Stomach (tissue), 9 donors: ENCODE data around the gene MCTP1. TPM values are rescaled to one million over a fixed set of nuclear protein-coding genes. Genes with fewer than 3 reads are reported as not detected.

Source experiments
- DNase-seq, 2 donors: peaks; one replicate each; pipeline versions ENCODE4 v3.0.0 to v3.0.0-alpha.2; 2013 to 2019
- H3K27ac ChIP-seq, 5 donors: fragments of 200-600 bp in 4 of 5; sonication (generic) in 4 of 5; one replicate each; pipeline ENCODE4 v1.5.1; 2013 to 2019; ENCODE audit warnings: mild to moderate bottlenecking in 1 of 5, moderate library complexity in 1 of 5
- H3K27me3 ChIP-seq, 3 donors: fragments of 200-600 bp; sonication (generic); one replicate each; pipeline ENCODE4 v1.5.1; 2017 to 2019; ENCODE audit warnings: mixed run types in 1 of 3
- H3K36me3 ChIP-seq, 4 donors: fragments of 200-600 bp; sonication (generic); 1 replicate in 3 of 4; 2 replicates in 1 of 4; pipeline ENCODE4 v1.5.1; 2016 to 2019
- H3K4me1 ChIP-seq, 4 donors: fragments of 200-600 bp; sonication (generic); one replicate each; pipeline ENCODE4 v1.5.1; 2016 to 2019
- H3K4me3 ChIP-seq, 4 donors: fragments of 200-600 bp; sonication (generic) in 3 of 4; one replicate each; pipeline ENCODE4 v1.5.1; 2016 to 2019; ENCODE audit warnings: mild to moderate bottlenecking in 1 of 4
- H3K9me3 ChIP-seq, 4 donors: fragments of 200-600 bp; sonication (generic); one replicate each; pipeline ENCODE4 v1.5.1; 2016 to 2019
- CTCF ChIP-seq, 7 experiments: fragments of 450-650 bp in 4 of 7; fragments of 200-600 bp in 3 of 7; sonication (generic) in 3 of 7; IDR thresholded peaks; one replicate each; pipeline ENCODE4 v1.5.1; 2016 to 2019; ENCODE audit warnings: antibody characterized with exemption in 7 of 7, control low read depth in 2 of 7, mild to moderate bottlenecking in 1 of 7
- EP300 ChIP-seq: sonication (generic); formaldehyde crosslinking; IDR thresholded peaks from one replicate; pipeline ENCODE4 v1.6.1; 2017; ENCODE audit warnings: antibody characterized with exemption
- POLR2A ChIP-seq, 4 donors: fragments of 450-650 bp; IDR thresholded peaks; one replicate each; pipeline ENCODE4 v1.6.1; 2016; ENCODE audit warnings: antibody characterized with exemption in 4 of 4, control low read depth in 2 of 4, mild to moderate bottlenecking in 1 of 4, moderate library complexity in 1 of 4
- POLR2AphosphoS5 ChIP-seq, 3 donors: sonication (generic); formaldehyde crosslinking; IDR thresholded peaks; one replicate each; pipeline ENCODE4 v1.6.1; 2016; ENCODE audit warnings: antibody characterized with exemption in 3 of 3
- WGBS, 5 donors: extraction: QIAGEN DNeasy Blood & Tissue Kit in 3 of 5; methylation state at CpG; one replicate each; pipeline versions ENCODE4 v1.1.5 to v1.1.7; 2013 to 2018; 5-methylcytosine and 5-hydroxymethylcytosine counted together
- intact Hi-C: fragments of 100-400 bp; cut with DNase I; formaldehyde crosslinking; loops from one replicate; pipeline ENCODE4 v1.15.1; 2023; ENCODE audit warnings: low total_unique reads
- polyA plus RNA-seq, 3 donors: library from polyadenylated mRNA; stranded (reverse); fragments of 200-250 nt; gene quantifications; one replicate each; pipeline ENCODE4 v1.2.3, GENCODE V29; 2013
- total RNA-seq, 5 donors: library from RNA; depleted of rRNA; stranded (reverse); fragments of >200 nt; gene quantifications; one replicate each; pipeline versions ENCODE4 v1.1.0 to v1.2.3, GENCODE V29; 2014 to 2016
- donor health status: healthy with polysubstance abuse.
- donor health status: Bipolar disorder and iron deficiency.
- donor health status: healthy.

The MCTP1 gene
- total and polyA plus RNA-seq, 8 donors = 1.4 to 47.9 (median 11.3) TPM

- intact Hi-C loops = no loop called here
- H3K27ac ChIP-seq = no peak overlapping the region
- H3K27me3 ChIP-seq = no peaks in the 10 kb centered on the region
- no peak for DNase-seq
- H3K36me3 ChIP-seq = no peaks in the 10 kb centered on the region
- no peak overlapping the region for H3K4me3 ChIP-seq
- TF ChIP-seq CTCF (IDR thresholded peaks at IDR 0.05) = no peak
- no peak for TF ChIP-seq EP300
- no peak for TF ChIP-seq POLR2A (IDR thresholded peaks at IDR 0.05)
- TF ChIP-seq POLR2AphosphoS5 (IDR thresholded peaks at IDR 0.05) = no peak
- no peaks in the 10 kb centered on the region for H3K4me1 ChIP-seq
- H3K9me3 ChIP-seq = no peaks in the 10 kb centered on the region
- 83 to 94% (median 90%) methylated on average over 2 of the region's 2 CpGs for WGBS, 5 donors
Observed at GRCh38 chr5:95164861-95165260, 120.0 kb downstream of the MCTP1 start.

DNA sequence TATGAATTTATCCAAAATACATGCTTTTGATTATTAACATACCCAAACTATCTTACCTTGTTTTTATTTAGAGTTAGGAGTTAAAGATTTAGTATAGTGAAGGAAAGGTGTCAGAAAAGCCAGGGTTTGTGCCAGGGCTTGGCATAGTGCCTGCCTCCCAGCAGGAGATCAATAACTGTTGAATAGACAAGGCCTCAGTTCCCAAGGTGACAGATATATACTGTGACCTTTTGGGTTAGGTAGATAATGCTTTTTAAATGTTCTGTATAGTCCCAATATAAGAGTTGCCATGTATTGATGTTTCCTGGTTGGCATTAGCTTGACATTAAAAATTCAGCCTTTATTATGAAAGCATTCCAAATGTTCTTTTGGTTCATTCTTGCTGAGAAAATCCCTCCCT is 121.8 kb downstream of the MCTP1 start:
- intact Hi-C loops = no loop called here
- H3K4me3 ChIP-seq = no peak overlapping the region
- no peak overlapping the region for H3K27ac ChIP-seq
- no peaks in the 10 kb centered on the region for H3K27me3 ChIP-seq
- TF ChIP-seq POLR2A (IDR thresholded peaks at IDR 0.05) (no peak), CTCF (IDR thresholded peaks at IDR 0.05) (no peak), EP300 (no peak), POLR2AphosphoS5 (IDR thresholded peaks at IDR 0.05) (no peak)
- no peak for DNase-seq
- no peaks in the 10 kb centered on the region for H3K36me3 ChIP-seq
- H3K4me1 ChIP-seq = no peaks in the 10 kb centered on the region
- no peaks in the 10 kb centered on the region for H3K9me3 ChIP-seq

GRCh38 chr5:95162231-95162992 is 122.5 kb downstream of the MCTP1 start:
- Histone ChIP-seq H3K9me3 (no peaks in the 10 kb centered on the region), H3K4me3 (no peak overlapping the region), H3K27me3 (no peaks in the 10 kb centered on the region), H3K36me3 (no peaks in the 10 kb centered on the region), H3K4me1 (no peaks in the 10 kb centered on the region), H3K27ac (no peak overlapping the region)
- no peak for DNase-seq
- intact Hi-C loops = no loop called here
- TF ChIP-seq POLR2AphosphoS5 (IDR thresholded peaks at IDR 0.05) = no peak
- TF ChIP-seq CTCF (IDR thresholded peaks at IDR 0.05) = no peak
- TF ChIP-seq POLR2A (IDR thresholded peaks at IDR 0.05) = no peak
- TF ChIP-seq EP300 = no peak

DNA sequence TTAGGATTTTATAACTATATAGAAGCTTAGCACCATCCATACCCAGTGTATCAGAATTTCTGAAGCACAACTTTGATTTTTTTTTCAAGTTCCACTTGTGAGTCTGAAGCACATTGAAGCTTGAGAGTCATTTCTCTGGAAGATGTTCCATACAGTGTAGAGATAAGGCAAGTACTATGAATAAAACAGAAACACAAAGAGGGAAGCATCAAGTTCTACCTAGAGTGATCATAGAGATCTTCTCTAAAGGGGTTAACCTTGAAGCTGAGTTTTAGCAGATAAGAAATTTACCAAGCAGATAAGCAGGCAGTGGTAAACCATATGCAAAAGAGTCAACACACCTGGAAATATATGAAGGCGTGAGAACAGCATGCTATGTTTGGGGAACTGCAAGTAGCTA is 125.3 kb downstream of the MCTP1 start:
- no peak for DNase-seq
- H3K4me3 ChIP-seq = no peak overlapping the region
- H3K27ac ChIP-seq = no peak overlapping the region
- no peaks in the 10 kb centered on the region for H3K36me3 ChIP-seq
- WGBS, 5 donors = 31 to 68% (median 62%) methylated on average over 1 of the region's 1 CpG
- no peaks in the 10 kb centered on the region for H3K9me3 ChIP-seq
- H3K4me1 ChIP-seq = no peaks in the 10 kb centered on the region
- no peak for TF ChIP-seq CTCF (IDR thresholded peaks at IDR 0.05)
- TF ChIP-seq POLR2AphosphoS5 (IDR thresholded peaks at IDR 0.05) = no peak
- TF ChIP-seq EP300 = no peak
- no peak for TF ChIP-seq POLR2A (IDR thresholded peaks at IDR 0.05)
- H3K27me3 ChIP-seq = no peaks in the 10 kb centered on the region
- intact Hi-C loops = no loop called here
